HuH-7 (cell line): ENCODE data around the gene JAML.

Experiments
- DNase-seq: peaks from one replicate; pipeline ENCODE4 v3.0.0; 2011; ENCODE audit warnings: low spot score

Gene JAML

DNA sequence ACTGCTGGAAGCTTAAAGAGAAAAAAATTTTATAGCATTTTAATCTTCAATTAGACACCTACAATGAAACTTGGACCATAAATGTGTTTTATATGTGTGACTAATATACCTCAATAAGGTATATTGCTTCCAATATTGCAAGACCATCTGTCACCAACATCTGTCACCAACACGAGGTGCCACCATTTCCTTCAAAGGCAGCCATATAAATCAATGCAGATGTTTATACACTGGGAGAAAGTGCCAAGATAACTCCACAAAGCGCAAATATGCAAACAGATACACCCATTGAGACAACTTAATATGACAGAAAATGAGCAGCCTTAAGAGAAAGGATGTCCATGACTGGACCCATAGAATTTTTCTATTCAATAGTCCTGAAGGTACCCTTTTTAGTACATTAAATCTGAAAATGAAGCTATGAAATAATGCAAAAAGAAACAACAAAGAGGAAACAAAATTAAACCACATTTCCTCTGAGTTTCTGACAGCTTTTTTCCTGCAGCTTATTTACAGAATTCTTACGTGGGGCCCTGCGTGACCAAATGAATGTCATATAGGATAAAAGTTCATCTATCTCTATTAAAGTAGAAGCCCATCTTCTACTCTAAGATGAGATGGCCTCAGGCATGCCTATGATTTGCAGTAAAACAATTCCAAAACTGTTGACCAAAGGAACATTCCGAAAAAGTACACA lies 14.8 kb upstream of the JAML start:
- DNase-seq, result no peak

DNA sequence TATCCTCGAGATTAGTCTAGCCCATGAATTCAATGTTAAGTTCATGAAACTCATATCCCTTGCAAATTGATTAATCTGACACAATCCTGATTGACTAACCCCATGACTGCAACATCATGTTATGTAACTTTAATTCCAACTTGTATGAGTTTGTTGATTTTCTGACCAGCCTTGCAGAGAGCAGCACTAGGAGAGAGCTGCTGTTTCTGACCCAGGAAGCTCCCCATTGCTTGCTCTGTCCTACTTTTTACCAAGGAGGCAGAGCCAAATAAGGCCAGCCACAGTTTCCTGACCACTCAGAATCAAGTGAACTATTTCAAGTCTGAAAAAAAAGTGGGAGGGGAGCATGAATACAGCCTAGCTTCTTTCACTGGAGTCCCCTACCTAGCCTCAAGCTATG lies 14.1 kb upstream of the JAML start:
- DNase-seq, result no peak

DNA sequence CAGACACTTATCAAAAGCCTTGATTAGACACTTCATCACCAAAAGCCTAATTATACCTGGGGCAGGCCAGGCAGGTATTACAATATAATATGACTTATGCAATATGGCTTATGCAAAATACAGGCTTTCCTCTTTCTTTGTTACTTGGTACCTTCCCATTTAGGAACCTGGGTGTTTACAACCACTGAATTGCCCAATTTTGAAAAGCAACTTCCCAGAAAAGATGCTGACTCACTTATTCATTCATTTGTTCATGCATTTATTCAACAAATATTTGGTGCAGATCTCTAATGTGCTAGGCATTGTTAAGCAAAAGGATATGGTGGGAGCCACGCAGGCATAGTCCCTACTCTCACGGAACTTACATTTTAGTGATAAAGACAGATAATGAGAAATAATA lies 13.6 kb upstream of the JAML start:
- no peak for DNase-seq

DNA sequence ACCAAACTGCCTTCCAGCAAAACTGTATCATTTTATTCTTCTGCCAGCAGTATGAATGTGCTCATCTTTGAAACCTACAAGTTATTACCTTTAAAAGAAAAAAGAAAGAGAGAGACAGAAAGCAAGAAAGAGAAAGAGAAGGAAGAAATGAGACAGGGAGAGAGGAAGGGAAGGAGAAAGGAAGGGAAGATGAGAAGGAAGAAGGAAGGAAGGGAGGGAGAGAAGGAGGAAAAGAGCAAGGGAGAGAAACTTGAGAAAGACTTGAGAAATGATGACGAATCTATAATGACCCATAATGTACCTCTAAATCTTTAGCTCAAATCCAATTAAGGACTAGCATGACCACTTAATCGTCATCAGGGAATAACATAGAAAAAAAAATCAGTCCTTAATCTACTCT lies 11.4 kb upstream of the JAML start:
- DNase-seq, result no peak

GRCh38 chr11:118234833-118235232 lies 10.0 kb upstream of the JAML start:
- no peak for DNase-seq

DNA sequence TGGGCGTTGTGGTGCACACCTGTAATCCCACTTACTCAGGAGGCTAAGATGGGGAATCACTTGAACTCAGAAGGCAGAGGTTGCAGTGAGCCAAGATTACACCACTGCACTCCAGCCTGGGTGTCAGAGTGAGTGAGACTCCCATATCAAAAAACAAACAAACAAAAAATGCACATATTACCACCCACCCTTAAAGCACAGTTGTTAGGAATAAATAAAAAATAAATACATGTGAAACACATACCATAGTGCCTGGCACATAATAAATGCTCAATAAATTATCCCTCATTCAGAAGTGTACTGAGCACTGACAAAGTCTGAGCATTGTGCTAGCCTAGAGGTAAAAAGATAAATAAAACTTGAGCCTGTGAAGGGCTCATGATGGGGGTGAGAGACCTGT lies 9.0 kb upstream of the JAML start:
- DNase-seq, result no peak

DNA sequence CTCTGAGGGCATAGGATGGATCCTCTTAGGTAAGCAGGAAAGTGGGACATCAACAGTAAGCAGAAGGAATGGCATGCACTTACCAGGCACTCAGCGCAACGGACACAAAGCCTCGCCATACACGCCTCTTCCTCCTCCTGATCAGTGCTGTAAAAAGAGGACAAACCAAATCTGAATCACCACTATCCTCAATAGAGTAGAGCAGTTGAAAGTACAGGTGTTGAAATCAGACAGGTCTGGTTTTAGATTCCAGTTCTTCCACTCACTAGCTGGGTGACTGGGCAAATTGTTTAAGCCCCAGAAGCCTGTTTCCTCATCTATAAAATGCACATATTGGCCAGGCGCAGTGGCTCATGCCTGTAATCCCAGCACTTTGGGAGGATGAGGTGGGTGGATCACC lies 8.6 kb upstream of the JAML start:
- no peak for DNase-seq

GRCh38 chr11:118232659-118233058 lies 7.8 kb upstream of the JAML start:
- DNase-seq, result no peak

- DNase-seq, result no peak
These were observed 6.7 kb upstream of the JAML start for GRCh38 chr11:118231461-118231860.

DNA sequence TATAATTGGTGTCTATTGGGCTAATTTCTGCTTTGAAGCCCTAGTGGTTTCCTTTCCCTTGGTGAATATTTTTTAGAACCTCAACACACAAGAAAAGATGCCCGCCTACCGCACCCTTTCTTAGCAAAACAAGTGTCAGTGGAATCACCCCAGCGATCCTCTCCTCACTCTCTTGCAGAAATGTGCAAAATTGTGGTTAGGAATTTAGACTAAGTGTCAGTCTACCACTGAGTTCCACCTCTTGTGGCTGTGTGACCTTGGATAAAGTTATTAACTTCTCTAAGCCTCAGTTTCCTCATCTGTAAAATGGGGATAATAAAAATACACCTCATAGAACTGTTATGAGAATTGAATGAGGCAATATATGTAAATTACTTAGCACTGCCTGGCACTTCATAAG lies 5.3 kb upstream of the JAML start:
- no peak for DNase-seq

DNA sequence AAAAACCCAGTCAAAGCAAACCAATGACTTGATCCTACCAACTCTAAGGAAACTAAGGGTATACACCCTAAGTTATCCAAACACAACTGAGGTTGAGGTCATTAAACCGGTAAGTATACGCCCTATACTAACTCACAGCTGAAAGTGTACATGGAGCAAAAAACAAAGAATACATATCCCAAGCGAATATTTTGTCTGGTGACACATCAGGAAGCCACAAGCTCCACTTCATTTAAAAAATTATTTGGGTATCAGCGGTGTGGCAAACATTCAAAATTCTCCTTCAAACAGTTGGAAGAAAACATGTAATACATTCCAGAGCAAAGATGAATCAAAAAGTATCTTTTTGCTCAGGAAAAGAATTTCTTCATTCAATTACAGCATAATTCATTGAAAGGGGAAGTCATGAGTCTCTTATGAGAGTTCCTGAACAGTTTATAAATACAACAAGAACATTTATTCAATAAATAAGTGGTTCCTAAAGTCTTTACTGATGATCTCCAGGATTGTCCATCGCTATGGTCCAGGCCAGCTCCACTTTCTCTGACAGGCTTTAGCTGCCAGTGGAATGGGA lies 4.5 kb upstream of the JAML start:
- no peak for DNase-seq

GRCh38 chr11:118227865-118228785 lies 3.3 kb upstream of the JAML start:
- DNase-seq, result no peak

DNA sequence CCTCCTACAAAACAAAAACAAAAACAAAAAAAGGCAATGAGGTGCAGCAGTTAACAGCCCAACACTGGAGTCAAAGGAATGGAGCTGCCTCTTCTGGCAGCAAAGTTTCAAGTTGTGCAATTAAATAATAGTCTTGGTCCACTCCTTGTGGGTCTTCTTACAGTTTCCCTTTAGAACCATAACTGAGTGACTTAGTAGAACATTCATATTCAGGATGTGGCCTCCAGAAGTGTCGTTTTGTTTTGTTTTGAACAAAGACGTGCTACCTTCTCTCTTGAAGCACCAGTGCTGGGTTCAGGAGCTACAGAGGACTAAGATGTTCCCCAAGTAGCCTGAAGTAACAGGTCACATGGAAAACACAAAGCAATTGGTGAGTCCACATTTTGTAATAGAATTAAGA lies 2.0 kb upstream of the JAML start:
- no peak for DNase-seq

GRCh38 chr11:118226296-118226695 lies 1.5 kb upstream of the JAML start:
- DNase-seq, result no peak

DNA sequence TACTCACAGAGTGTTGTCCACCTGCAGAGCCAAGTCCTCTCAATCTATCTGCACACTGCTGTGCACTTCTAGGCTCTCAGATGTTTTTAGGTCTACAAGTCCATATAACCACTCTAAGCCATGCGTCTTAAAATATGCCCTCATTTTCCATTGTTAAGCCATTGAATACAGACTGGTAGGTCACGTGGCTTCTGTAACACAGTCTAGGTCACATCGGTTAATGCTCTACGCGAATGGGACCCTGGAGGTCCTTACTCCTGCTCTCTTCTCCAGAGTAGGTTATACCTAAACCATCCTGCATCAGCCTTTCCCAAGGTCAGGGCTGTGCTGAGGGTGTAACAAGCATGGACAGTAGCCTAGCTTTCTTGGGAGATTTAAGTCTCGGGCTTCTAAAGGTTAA lies 819 bp downstream of the JAML start:
- no peak for DNase-seq

GRCh38 chr11:118223570-118223969 lies 1.2 kb downstream of the JAML start:
- no peak for DNase-seq

GRCh38 chr11:118222437-118222836 lies 2.4 kb downstream of the JAML start:
- no peak for DNase-seq

DNA sequence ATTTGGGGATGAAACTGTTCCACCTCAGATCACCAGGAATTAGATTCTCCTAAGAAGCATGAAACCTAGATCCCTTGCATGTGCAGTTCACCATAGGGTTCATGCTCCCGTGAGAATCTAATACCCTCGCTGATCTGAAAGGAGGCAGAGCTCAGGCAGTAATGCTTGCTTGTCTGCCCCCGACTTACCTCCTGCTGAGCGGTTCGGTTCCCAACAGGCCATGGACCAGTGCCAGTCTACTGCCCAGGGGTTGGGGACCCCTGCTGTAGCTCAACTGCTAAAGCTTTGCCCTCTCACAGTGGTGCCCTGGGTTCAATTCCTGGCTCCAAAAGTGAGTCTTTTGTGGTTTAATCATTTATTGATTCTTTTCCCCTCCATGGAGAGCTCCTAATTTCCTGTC lies 3.4 kb downstream of the JAML start:
- DNase-seq, result no peak

- no peak for DNase-seq
These were observed 5.1 kb downstream of the JAML start for GRCh38 chr11:118219732-118220131.

- no peak for DNase-seq
These were observed 5.6 kb downstream of the JAML start for GRCh38 chr11:118219244-118219643.

DNA sequence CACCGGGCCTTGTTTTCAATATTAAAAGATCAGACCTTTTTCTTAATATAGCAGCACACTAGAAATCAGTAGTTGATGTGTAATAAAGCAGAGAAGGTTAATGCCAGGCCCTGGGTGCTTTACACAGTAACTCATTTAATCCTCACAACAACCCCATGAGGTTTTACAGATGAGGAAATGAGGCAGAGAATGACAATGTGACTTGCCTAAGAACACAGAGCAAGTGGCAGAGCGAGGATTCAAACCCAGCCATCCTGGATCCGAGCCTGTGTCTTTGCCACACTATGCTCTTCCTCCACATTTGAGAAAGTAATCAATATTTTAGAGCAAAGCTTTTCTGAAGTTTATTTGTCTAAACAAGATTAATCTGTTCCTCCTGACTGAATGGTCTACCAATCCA lies 7.2 kb downstream of the JAML start:
- no peak for DNase-seq

- DNase-seq, result no peak
These were observed 8.0 kb downstream of the JAML start for GRCh38 chr11:118216621-118217481.
